RPMI8226 (cell line): ENCODE data around the gene NOTUM.
"Not testable (repeated sequence)": the region's sequence is repeated elsewhere in the genome, so short reads cannot be mapped to it uniquely, and the experiment has no call there.

Experiments
- DNase-seq: peaks from one replicate; pipeline ENCODE4 v3.0.0-alpha.2; 2015

The NOTUM gene

GRCh38 chr17:81922566-81923301, 38.3 kb downstream of the NOTUM start:
- no peak for DNase-seq

- no peak for DNase-seq
Measured at GRCh38 chr17:81921996-81922565, 38.9 kb downstream of the NOTUM start.

DNA sequence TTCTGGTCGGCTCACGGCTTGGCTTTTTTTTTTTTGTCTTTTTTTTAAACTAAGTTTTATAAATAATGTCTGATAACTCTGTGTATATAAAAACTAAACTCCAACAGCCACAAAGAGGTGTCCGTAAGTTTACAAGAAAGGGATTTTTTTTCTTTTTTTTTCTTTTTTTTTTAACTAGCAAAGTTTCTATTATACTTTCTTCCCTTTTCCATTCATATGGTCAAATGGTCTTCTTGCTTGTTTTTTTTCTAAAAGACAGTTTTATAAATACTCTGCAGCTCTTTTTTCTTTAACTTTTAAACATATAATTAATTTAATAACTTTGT, 39.5 kb downstream of the NOTUM start:
- no peak for DNase-seq

GRCh38 chr17:81920612-81921536, 40.1 kb downstream of the NOTUM start:
- DNase-seq, result no peak

- DNase-seq, result no peak
Measured at GRCh38 chr17:81918832-81919545, 42.0 kb downstream of the NOTUM start.

DNA sequence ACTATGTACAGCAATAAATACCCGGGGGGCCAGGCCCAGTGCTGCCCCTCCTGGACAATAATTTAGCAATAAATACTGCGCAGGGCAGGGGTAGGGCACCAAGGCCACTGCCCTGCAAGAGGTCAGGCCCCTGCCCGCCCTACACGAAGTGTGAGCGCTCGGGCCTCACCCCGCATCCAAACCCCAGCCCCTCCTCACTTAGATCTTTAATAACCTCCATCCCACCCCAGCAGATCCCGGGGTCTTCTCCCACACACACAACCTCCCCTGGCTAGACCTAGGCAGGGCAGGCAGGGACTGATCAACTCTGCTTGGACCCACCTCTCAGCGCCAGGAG, 42.7 kb downstream of the NOTUM start:
- DNase-seq, result not testable (repeated sequence)

GRCh38 chr17:81917565-81918332, 43.2 kb downstream of the NOTUM start, which contains the start of gene SIRT7:
TSS of gene SIRT7 (minus strand) at chr17:81918176. CDS start at chr17:81918131, 45 bp downstream.
- peak; percentile 89 for DNase-seq

- DNase-seq, result no peak
Measured at GRCh38 chr17:81916234-81917001, 44.6 kb downstream of the NOTUM start.

GRCh38 chr17:81915331-81915730, 45.7 kb downstream of the NOTUM start:
- no peak for DNase-seq

GRCh38 chr17:81914103-81914850, 46.7 kb downstream of the NOTUM start:
- no peak for DNase-seq

DNA sequence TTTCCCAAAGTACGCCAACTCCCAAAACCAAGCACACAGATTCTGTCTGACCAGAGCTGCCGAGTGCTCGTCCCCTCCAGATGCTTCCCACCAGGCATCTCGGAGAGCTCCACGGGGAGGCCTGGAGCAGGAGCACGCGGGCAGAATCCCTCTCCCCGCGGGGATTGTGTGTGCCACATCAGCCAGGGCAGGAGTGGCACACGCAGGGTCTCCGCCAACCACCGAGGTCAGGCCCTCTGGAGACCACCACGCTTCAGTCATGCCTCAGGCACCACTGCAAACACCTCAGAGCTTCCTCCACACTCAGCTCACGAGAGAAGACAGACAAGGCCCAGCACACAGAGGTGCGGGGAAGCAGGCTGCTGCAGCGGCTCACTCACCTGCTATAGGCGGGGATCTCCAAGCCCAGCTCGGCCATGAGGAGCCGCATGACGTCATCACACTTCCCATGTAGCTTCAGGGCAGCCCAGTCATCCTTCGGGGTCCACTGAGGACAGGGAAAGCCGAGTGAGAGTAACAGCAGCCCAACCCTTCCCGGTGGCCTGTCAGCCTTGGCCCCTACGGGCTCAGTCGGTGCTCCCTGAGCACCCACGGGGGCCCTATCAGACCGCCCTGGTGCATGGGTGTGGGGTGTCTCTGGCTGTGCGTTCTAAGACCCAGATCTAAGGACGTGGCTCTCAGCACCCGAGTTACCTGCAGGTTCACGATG, 47.4 kb downstream of the NOTUM start:
- no peak for DNase-seq

- no peak for DNase-seq
Measured at GRCh38 chr17:81912441-81913309, 48.3 kb downstream of the NOTUM start.

DNA sequence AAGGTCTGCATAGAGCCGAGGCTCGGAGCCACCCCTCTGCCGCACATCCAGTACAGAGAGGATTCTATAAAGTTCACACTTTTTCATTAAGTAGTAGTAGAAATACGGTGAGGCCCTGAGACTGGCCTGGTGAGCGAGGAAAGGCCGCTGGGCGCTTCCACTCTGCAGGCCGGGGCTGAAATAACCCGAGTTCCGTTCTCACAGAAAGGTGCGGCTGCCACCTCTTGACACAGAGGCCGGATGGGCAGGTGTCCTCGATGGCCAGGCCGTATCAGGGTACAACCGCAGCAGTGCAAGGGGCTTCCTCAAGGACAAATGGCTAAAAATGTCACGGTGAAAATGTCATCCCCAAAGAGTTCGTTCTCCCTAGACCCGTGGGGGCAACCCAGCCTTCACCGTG, 49.0 kb downstream of the NOTUM start:
- DNase-seq, result no peak

DNA sequence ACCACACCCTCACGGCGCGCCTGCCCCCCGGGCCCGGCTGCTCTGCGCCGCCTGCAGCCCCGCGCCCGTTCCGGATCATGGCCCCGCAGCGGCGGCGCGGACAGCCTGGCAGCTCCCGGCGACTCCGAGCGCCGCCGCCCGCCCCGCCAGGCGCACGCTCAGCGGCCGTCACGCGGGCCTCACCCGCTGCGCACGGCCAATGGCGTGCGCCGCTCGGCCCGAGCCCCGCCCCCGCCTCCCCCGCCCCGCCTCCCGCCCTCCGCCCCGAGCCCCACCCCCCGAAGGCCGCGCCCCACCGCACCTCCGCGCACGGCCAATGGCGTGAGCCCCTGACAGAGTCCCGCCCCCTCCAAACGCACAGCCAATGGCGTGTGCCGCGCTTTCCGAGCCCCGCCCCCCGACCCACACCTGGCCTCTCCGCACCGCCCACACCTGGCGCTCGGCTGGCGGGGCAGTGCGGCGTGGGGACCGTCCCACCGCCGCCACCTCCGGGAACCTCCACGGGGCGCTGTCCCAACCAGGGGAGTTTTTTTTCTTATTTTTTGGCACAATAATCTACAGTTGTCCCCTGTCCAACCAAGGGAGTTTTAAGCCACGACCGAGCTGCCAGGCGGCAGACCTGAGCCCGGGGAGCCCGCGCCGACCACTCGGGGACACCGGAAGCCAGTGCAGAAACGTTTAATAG, 49.6 kb downstream of the NOTUM start, which contains the start of gene PCYT2:
Gene PCYT2, minus strand, starts transcription at position 123 of the 685 bp plus-strand sequence. Its CDS starts 44 bp downstream, at position 79.
- peak; percentile 97 for DNase-seq

- peak; percentile 30 for DNase-seq
Measured at GRCh38 chr17:81910840-81911276, 50.1 kb downstream of the NOTUM start.

- no peak for DNase-seq
Measured at GRCh38 chr17:81909966-81910839, 50.8 kb downstream of the NOTUM start.

- DNase-seq, result no peak
Measured at GRCh38 chr17:81909231-81909630, 51.8 kb downstream of the NOTUM start.
